ENCODE measurements around the gene HDGF. TPM values are rescaled to one million over a fixed set of nuclear protein-coding genes. Genes with fewer than 3 reads are reported as not detected.
A peak's percentile ranks its signal among the peaks of the same experiment; 100 is the strongest.

Gene HDGF
- polyA plus RNA-seq, 1 experiment, result 155 TPM

DNA sequence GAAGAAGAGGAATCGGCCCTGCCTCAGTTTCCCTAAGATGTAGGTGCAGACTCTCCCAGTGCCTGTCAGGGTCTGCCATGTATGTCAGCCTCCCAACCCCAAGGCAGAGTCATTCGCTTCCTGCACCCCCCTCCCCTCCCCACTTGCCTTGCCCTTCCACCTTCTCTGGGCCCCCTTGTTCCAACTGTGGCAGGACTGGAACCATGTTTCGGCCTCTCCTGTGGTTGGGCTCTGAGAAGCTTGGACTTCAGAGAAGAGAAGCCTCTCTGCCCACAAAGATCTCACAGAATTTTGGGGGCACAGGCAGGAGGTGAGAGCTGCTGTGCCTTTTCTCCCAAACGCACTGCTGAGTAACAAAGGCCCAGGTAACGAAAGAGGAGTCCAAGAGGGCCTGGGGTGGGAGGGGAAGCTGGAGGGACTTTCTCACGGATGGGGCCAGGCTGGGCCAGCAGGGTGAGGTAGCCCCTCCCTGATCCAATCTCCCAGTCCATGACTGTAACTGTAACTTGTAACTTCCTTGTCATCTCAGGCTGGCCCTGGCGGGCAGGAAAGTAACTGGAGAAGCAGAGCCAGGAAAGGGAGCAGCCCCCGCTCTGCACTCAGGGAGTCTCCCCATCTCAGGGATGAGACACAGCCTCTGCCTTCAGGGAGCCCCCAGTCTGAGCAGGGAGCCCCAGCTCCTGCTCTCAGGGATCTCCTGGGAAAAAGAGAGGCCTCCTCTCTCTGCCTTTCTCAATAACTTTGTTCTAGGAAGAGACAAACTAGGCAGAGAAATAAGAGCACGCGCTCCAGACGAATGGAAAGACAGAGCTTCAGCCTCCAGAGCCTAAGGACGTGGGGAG lies 57.4 kb downstream of the HDGF start:
- ChIA-PET CTCF (interaction anchor here (0.9 to 13.6 kb wide), 4 partner anchors 12 to 198 kb away, joined by 3 to 616 read pairs (median 8); partner anchors contain the start of genes CRABP2, ISG20L2 and METTL25B), POLR2A (interaction anchor here (0.6 to 2.0 kb wide), 3 partner anchors 12 to 18 kb away, joined by 3 to 8 read pairs (median 4); no protein-coding TSS in a partner anchor)
- Histone ChIP-seq H3K9me3 (ENCODE audit: control insufficient read depth, insufficient read depth, low read length) (no peaks in the 10 kb centered on the region), H3K4me3 (ENCODE audit: low read depth, low read length) (no peak overlapping the region), H3K27ac (ENCODE audit: low read depth, low read length) (no peak overlapping the region), H3K27me3 (ENCODE audit: control insufficient read depth, insufficient read depth, low read length) (no peaks in the 10 kb centered on the region)
- no peak for TF ChIP-seq CTCF (IDR thresholded peaks at IDR 0.05; ENCODE audit: low read depth, low read length)
- DNase-seq (ENCODE audit: low read depth, low spot score), result no peak

- Histone ChIP-seq H3K9me3 (ENCODE audit: control insufficient read depth, insufficient read depth, low read length) (no peaks in the 10 kb centered on the region), H3K27ac (ENCODE audit: low read depth, low read length) (peak overlapping the region; percentile 2), H3K4me3 (ENCODE audit: low read depth, low read length) (no peak overlapping the region), H3K27me3 (ENCODE audit: control insufficient read depth, insufficient read depth, low read length) (no peaks in the 10 kb centered on the region)
- TF ChIP-seq CTCF (IDR thresholded peaks at IDR 0.05; ENCODE audit: low read depth, low read length), result no peak
- DNase-seq (ENCODE audit: low read depth, low spot score), result no peak
- ChIA-PET POLR2A (interaction anchor here (0.6 to 2.0 kb wide), 2 partner anchors 13 to 17 kb away, joined by 3 to 8 read pairs; no protein-coding TSS in a partner anchor), CTCF (interaction anchor here (0.9 to 13.6 kb wide), 6 partner anchors 13 to 66 kb away, joined by 3 to 616 read pairs (median 60); partner anchors contain the start of genes CRABP2, ISG20L2, METTL25B and NES)
These were observed 58.3 kb downstream of the HDGF start for GRCh38 chr1:156692925-156693847.

GRCh38 chr1:156692441-156692924 lies 59.0 kb downstream of the HDGF start:
- H3K4me3 ChIP-seq (ENCODE audit: low read depth, low read length), result no peak overlapping the region
- no peaks in the 10 kb centered on the region for H3K9me3 ChIP-seq (ENCODE audit: control insufficient read depth, insufficient read depth, low read length)
- no peak for DNase-seq (ENCODE audit: low read depth, low spot score)
- TF ChIP-seq CTCF (IDR thresholded peaks at IDR 0.05; ENCODE audit: low read depth, low read length), result no peak
- H3K27me3 ChIP-seq (ENCODE audit: control insufficient read depth, insufficient read depth, low read length), result no peaks in the 10 kb centered on the region
- POLR2A ChIA-PET, result interaction anchor here (0.7 to 3.9 kb wide), 2 partner anchors 34 to 59 kb away, joined by 4 to 37 read pairs; partner anchors contain the start of genes HDGF, ISG20L2 and METTL25B
- CTCF ChIA-PET, result interaction anchor here (0.9 to 13.6 kb wide), 4 partner anchors 15 to 65 kb away, joined by 3 to 616 read pairs (median 170); partner anchors contain the start of genes CRABP2, ISG20L2, METTL25B and NES
- peak overlapping the region; percentile 2 for H3K27ac ChIP-seq (ENCODE audit: low read depth, low read length)

Other genes with a start within 250 kb of the HDGF start
- 6.2 and 6.3 TPM in 2 replicates for gene IQGAP3, start 179.1 kb downstream of the HDGF start, polyA plus RNA-seq (2011; rRNA removed)
- not detected in 2 replicates for gene TTC24, start 172.0 kb downstream of the HDGF start, polyA plus RNA-seq (2011; rRNA removed)
- gene NAXE, start 159.9 kb downstream of the HDGF start, polyA plus RNA-seq (2011; rRNA removed), result 29.9 and 38.7 TPM in 2 replicates
- gene GPATCH4, start 150.2 kb downstream of the HDGF start, polyA plus RNA-seq (2011; rRNA removed), result 23.1 and 27.6 TPM in 2 replicates
- not detected in 2 replicates for gene HAPLN2, start 132.3 kb downstream of the HDGF start, polyA plus RNA-seq (2011; rRNA removed)
- gene BCAN, start 109.6 kb downstream of the HDGF start, polyA plus RNA-seq (2011; rRNA removed), result 0.05 TPM in 1 of 2 replicates, not detected in the other
- gene NES, start 74.3 kb downstream of the HDGF start, polyA plus RNA-seq (2011; rRNA removed), result 15.7 and 19.2 TPM in 2 replicates
- 12.8 and 15.5 TPM in 2 replicates for gene CRABP2, start 46.1 kb downstream of the HDGF start, polyA plus RNA-seq (2011; rRNA removed)
- gene METTL25B, start 23.2 kb downstream of the HDGF start, polyA plus RNA-seq (2011; rRNA removed), result 7.9 and 8.3 TPM in 2 replicates
- 25.6 and 29.1 TPM in 2 replicates for gene ISG20L2, start 22.9 kb downstream of the HDGF start, polyA plus RNA-seq (2011; rRNA removed)
- 65.5 and 80.4 TPM in 2 replicates for gene MRPL24, start 10.6 kb downstream of the HDGF start, polyA plus RNA-seq (2011; rRNA removed)
- 51.1 and 58.6 TPM in 2 replicates for gene PRCC, start 15.9 kb upstream of the HDGF start, polyA plus RNA-seq (2011; rRNA removed)
- gene SH2D2A, start 65.2 kb upstream of the HDGF start, polyA plus RNA-seq (2011; rRNA removed), result 0.09 TPM in 1 of 2 replicates, not detected in the other
- gene INSRR, start 107.4 kb upstream of the HDGF start, polyA plus RNA-seq (2011; rRNA removed), result not detected in 2 replicates
- not detected in 2 replicates for gene NTRK1, start 109.2 kb upstream of the HDGF start, polyA plus RNA-seq (2011; rRNA removed)
- gene PEAR1, start 142.0 kb upstream of the HDGF start, polyA plus RNA-seq (2011; rRNA removed), result 14.9 and 16.1 TPM in 2 replicates
- not detected in 2 replicates for gene LRRC71, start 169.0 kb upstream of the HDGF start, polyA plus RNA-seq (2011; rRNA removed)